HG02588 (cell line): ENCODE measurements around the gene MEAF6.

Experiments used
- ATAC-seq: cut with Tn5 transposase; IDR thresholded peaks from one replicate; pipeline ENCODE4 v1.9.1; 2021; ENCODE audit warnings: mild to moderate bottlenecking, moderate library complexity; ENCODE audit not compliant: unreplicated experiment

The MEAF6 gene

GRCh38 chr1:37446874-37447273 is 67.7 kb downstream of the MEAF6 start:
- ATAC-seq = no peak

- no peak for ATAC-seq
Measured at GRCh38 chr1:37442644-37443043, 71.9 kb downstream of the MEAF6 start.
